Lower leg skin (tissue), 3 donors: ENCODE data around the gene MRPL16.

Source experiments
- CTCF ChIP-seq, 3 donors: fragments of 450-650 bp; IDR thresholded peaks; one replicate each; pipeline ENCODE4 v1.5.1; 2016; ENCODE audit warnings: antibody characterized with exemption in 3 of 3, mild to moderate bottlenecking in 3 of 3, moderate library complexity in 2 of 3
- POLR2A ChIP-seq, 2 donors: fragments of 450-650 bp; IDR thresholded peaks; one replicate each; pipeline ENCODE4 v1.6.1; 2016 to 2017; ENCODE audit warnings: antibody characterized with exemption in 2 of 2, mild to moderate bottlenecking in 1 of 2, moderate library complexity in 1 of 2

- TF ChIP-seq CTCF (IDR thresholded peaks at IDR 0.05) (no peak), POLR2A (IDR thresholded peaks at IDR 0.05) (no peak)
Observed at GRCh38 chr11:59766542-59767224, 43.9 kb downstream of the MRPL16 start.
